Stimulated activated CD4-positive, alpha-beta T cell treated with anti-CD3 and anti-CD28 coated beads, Interleukin-2, amount 100 ng/mL, for 24 hours (primary cell): ENCODE results near the gene MEGF8.
A peak's percentile ranks its signal among the peaks of the same experiment; 100 is the strongest.

Experiments
- DNase-seq, 2 donors: peaks; one replicate each; pipeline ENCODE4 v3.0.0-alpha.2; 2020

MEGF8 gene

GRCh38 chr19:42286349-42287016, 39.0 kb upstream of the MEGF8 start:
- DNase-seq = no peak

- DNase-seq = no peak
Measured at GRCh38 chr19:42287017-42287826, 38.2 kb upstream of the MEGF8 start.

GRCh38 chr19:42287827-42288107, 37.7 kb upstream of the MEGF8 start:
- DNase-seq = no peak

- no peak for DNase-seq
Measured at GRCh38 chr19:42288387-42288786, 37.0 kb upstream of the MEGF8 start.

GRCh38 chr19:42288881-42289555, 36.4 kb upstream of the MEGF8 start:
- no peak for DNase-seq

GRCh38 chr19:42289556-42290041, 35.8 kb upstream of the MEGF8 start:
- no peak for DNase-seq

- DNase-seq = no peak
Measured at GRCh38 chr19:42290136-42290522, 35.3 kb upstream of the MEGF8 start.

GRCh38 chr19:42290523-42291434, 34.7 kb upstream of the MEGF8 start:
- peak; percentile 60 to 66 for DNase-seq

GRCh38 chr19:42291435-42291810, 34.0 kb upstream of the MEGF8 start:
- DNase-seq = no peak

- no peak for DNase-seq
Measured at GRCh38 chr19:42292042-42292960, 33.1 kb upstream of the MEGF8 start.

- no peak for DNase-seq
Measured at GRCh38 chr19:42292963-42293362, 32.5 kb upstream of the MEGF8 start.

GRCh38 chr19:42293540-42293939, 31.9 kb upstream of the MEGF8 start:
- no peak for DNase-seq

- no peak for DNase-seq
Measured at GRCh38 chr19:42293948-42294347, 31.5 kb upstream of the MEGF8 start.

- DNase-seq = no peak
Measured at GRCh38 chr19:42294471-42295137, 30.8 kb upstream of the MEGF8 start.

GRCh38 chr19:42295342-42295741, 30.1 kb upstream of the MEGF8 start:
- no peak for DNase-seq

GRCh38 chr19:42295831-42296525, 29.5 kb upstream of the MEGF8 start:
- DNase-seq = peak; percentile 94 to 96

- DNase-seq = no peak
Measured at GRCh38 chr19:42297039-42297438, 28.4 kb upstream of the MEGF8 start.

- DNase-seq = peak; percentile 41 to 48
Measured at GRCh38 chr19:42301646-42302203, 23.7 kb upstream of the MEGF8 start, which contains the start of gene PRR19. TSS of gene PRR19 (plus strand) at chr19:42302132. CDS start at chr19:42309585, 7,453 bp downstream.

GRCh38 chr19:42303101-42303464, 22.4 kb upstream of the MEGF8 start:
- no peak for DNase-seq

- DNase-seq = no peak
Measured at GRCh38 chr19:42303876-42304275, 21.6 kb upstream of the MEGF8 start.
